Nephron progenitor cell (in vitro differentiated cells): Measurements from ENCODE around the gene PRTN3.

ENCODE experiments used
- DNase-seq: peaks from one replicate; pipeline ENCODE4 v3.0.0; 2021
- H3K27ac Mint-ChIP-seq: 2 replicates; pipeline ENCODE4 v1.8.0; 2021; ENCODE audit warnings: mild to moderate bottlenecking, moderate library complexity, mixed read lengths
- H3K27me3 Mint-ChIP-seq: 2 replicates; pipeline ENCODE4 v1.8.0; 2021; ENCODE audit warnings: mild to moderate bottlenecking, low read depth, mixed read lengths; ENCODE audit not compliant: poor library complexity
- H3K36me3 Mint-ChIP-seq: 2 replicates; pipeline ENCODE4 v1.8.0; 2021; ENCODE audit warnings: low read depth, mixed read lengths
- H3K4me1 Mint-ChIP-seq: 2 replicates; pipeline ENCODE4 v1.8.0; 2021; ENCODE audit warnings: mixed read lengths
- H3K4me3 Mint-ChIP-seq: 2 replicates; pipeline ENCODE4 v1.8.0; 2021; ENCODE audit warnings: mild to moderate bottlenecking, moderate library complexity, mixed read lengths
- H3K9me3 Mint-ChIP-seq: 2 replicates; pipeline ENCODE4 v1.8.0; 2021; ENCODE audit warnings: mild to moderate bottlenecking, moderate library complexity, mixed read lengths
- CTCF ChIP-seq: fragments of 200-600 bp; sonication (generic); IDR thresholded peaks from 2 replicates; pipeline ENCODE4 v1.5.0; 2021; ENCODE audit warnings: antibody characterized with exemption

The PRTN3 gene

GRCh38 chr19:854549-854948 is 13.8 kb downstream of the PRTN3 start:
- TF ChIP-seq CTCF = no peak
- Mint-ChIP-seq H3K36me3 (no peaks in the 10 kb centered on the region), H3K27me3 (peaks cover 19% of the 10 kb centered on the region), H3K4me1 (no peaks in the 10 kb centered on the region), H3K9me3 (no peaks in the 10 kb centered on the region), H3K27ac (no peak overlapping the region), H3K4me3 (no peak overlapping the region)
- DNase-seq = no peak

- Mint-ChIP-seq H3K27ac (no peak overlapping the region), H3K4me3 (no peak overlapping the region), H3K36me3 (no peaks in the 10 kb centered on the region), H3K27me3 (peaks cover 22% of the 10 kb centered on the region), H3K9me3 (no peaks in the 10 kb centered on the region), H3K4me1 (no peaks in the 10 kb centered on the region)
- TF ChIP-seq CTCF = no peak
- DNase-seq = no peak
Measured at GRCh38 chr19:855142-855541, 14.3 kb downstream of the PRTN3 start.

- Mint-ChIP-seq H3K27me3 (peaks cover 23% of the 10 kb centered on the region), H3K4me1 (no peaks in the 10 kb centered on the region), H3K9me3 (no peaks in the 10 kb centered on the region), H3K4me3 (no peak overlapping the region), H3K36me3 (no peaks in the 10 kb centered on the region), H3K27ac (no peak overlapping the region)
- TF ChIP-seq CTCF = no peak
- DNase-seq = no peak
Measured at GRCh38 chr19:855566-856120, 14.8 kb downstream of the PRTN3 start.

- no peaks in the 10 kb centered on the region for H3K9me3 Mint-ChIP-seq
- H3K27ac Mint-ChIP-seq = no peak overlapping the region
- no peaks in the 10 kb centered on the region for H3K36me3 Mint-ChIP-seq
- peaks cover 49% of the 10 kb centered on the region for H3K27me3 Mint-ChIP-seq
- DNase-seq = no peak
- H3K4me3 Mint-ChIP-seq = no peak overlapping the region
- TF ChIP-seq CTCF = no peak
- H3K4me1 Mint-ChIP-seq = no peaks in the 10 kb centered on the region
Measured at GRCh38 chr19:858284-858683, 17.5 kb downstream of the PRTN3 start.

- peaks cover 53% of the 10 kb centered on the region for H3K27me3 Mint-ChIP-seq
- TF ChIP-seq CTCF = no peak
- H3K4me3 Mint-ChIP-seq = no peak within 1 kb of the TSS
- H3K4me1 Mint-ChIP-seq = no peaks in the 10 kb centered on the region
- no peaks in the 10 kb centered on the region for H3K36me3 Mint-ChIP-seq
- no peaks in the 10 kb centered on the region for H3K9me3 Mint-ChIP-seq
- no peak within 1 kb of the TSS for H3K27ac Mint-ChIP-seq
- DNase-seq = no peak
Measured at GRCh38 chr19:858868-859843, 18.4 kb downstream of the PRTN3 start, which contains the start of gene CFD. CFD (plus strand) TSS chr19:859664; CDS start chr19:859690, 26 bp downstream.
